Urinary bladder (tissue), 4 donors: ENCODE results near the gene LBH. TPM values are rescaled to one million over a fixed set of nuclear protein-coding genes. Genes with fewer than 3 reads are reported as not detected.

Source experiments
- DNase-seq: peaks from one replicate; pipeline ENCODE4 v3.0.0-alpha.2; 2015; ENCODE audit errors: extremely low spot score
- H3K27ac ChIP-seq: one replicate; pipeline ENCODE4 v1.5.1; 2013; ENCODE audit warnings: low read depth, mild to moderate bottlenecking, moderate library complexity
- H3K36me3 ChIP-seq: one replicate; pipeline ENCODE4 v1.6.1; 2013; ENCODE audit warnings: mild to moderate bottlenecking, moderate library complexity; ENCODE audit not compliant: insufficient read depth
- H3K4me1 ChIP-seq: one replicate; pipeline ENCODE4 v1.6.1; 2013; ENCODE audit warnings: mild to moderate bottlenecking, moderate library complexity; ENCODE audit not compliant: insufficient read depth
- H3K4me3 ChIP-seq: one replicate; pipeline ENCODE4 v1.5.1; 2013; ENCODE audit warnings: low read depth, low read length
- WGBS: extraction: QIAGEN DNeasy Blood & Tissue Kit; methylation state at CpG from one replicate; pipeline ENCODE4 v1.1.7; 2013; 5-methylcytosine and 5-hydroxymethylcytosine counted together
- polyA plus RNA-seq: library from polyadenylated mRNA; stranded (reverse); fragments of 200-250 nt; gene quantifications from one replicate; pipeline ENCODE4 v1.2.3, GENCODE V29; 2013
- total RNA-seq: library from RNA; depleted of rRNA; stranded (reverse); fragments of >200 nt; gene quantifications from one replicate; pipeline ENCODE4 v1.2.3, GENCODE V29; 2014
- donor health status: healthy with polysubstance abuse.
- donor health status: healthy.

The LBH gene
- total and polyA plus RNA-seq, 2 donors, result 39.4 to 48.9 TPM

- Histone ChIP-seq H3K4me1 (no peaks in the 10 kb centered on the region), H3K36me3 (no peaks in the 10 kb centered on the region)
These were observed 3.8 kb downstream of the LBH start for GRCh38 chr2:30235008-30235655.

DNA sequence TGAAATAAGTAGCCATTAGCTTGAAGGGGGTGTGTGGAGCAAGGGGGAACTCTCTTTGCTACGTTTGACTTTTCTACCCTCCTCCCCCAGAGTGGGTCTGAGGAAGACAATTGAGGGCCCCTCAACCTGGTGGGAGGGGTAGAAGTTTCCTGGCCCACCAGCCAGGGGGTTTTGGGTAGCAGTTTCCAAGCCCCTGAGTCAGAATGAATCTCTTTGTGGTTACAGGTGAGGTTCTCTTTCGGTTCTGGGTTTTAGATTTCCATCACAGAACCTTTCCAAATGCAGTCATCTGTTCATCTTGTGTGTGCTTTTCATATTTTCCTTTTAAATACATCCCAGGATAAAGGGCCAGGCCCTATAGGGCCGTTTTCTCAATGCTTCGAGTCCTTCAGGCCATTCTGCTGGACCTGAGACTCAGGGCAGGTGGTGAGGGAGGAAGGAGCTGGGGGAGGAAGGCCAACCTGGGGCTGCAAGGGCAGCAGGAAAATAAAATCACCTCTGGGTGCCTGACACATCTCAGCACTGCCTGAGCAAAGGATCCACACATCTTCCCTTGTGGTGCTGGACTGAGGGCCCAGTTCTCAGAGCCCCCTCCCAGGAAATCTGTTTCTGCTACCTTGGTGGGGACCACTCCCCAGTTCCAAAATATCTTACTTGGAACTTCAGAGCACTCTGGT is 4.7 kb downstream of the LBH start:
- H3K36me3 ChIP-seq, result no peaks in the 10 kb centered on the region
- H3K4me1 ChIP-seq, result peaks cover 1% of the 10 kb centered on the region
- H3K27ac ChIP-seq, result no peak overlapping the region
- WGBS, result 79% methylated on average over 4 of the region's 4 CpGs
- H3K4me3 ChIP-seq, result no peak overlapping the region
- no peak for DNase-seq

More at GRCh38 chr2:30235008-30235655, 3.8 kb downstream of the LBH start:
- H3K27ac ChIP-seq, result no peak overlapping the region
- DNase-seq, result no peak
- H3K4me3 ChIP-seq, result no peak overlapping the region
- WGBS, result 83% methylated on average over 6 of the region's 6 CpGs

DNA sequence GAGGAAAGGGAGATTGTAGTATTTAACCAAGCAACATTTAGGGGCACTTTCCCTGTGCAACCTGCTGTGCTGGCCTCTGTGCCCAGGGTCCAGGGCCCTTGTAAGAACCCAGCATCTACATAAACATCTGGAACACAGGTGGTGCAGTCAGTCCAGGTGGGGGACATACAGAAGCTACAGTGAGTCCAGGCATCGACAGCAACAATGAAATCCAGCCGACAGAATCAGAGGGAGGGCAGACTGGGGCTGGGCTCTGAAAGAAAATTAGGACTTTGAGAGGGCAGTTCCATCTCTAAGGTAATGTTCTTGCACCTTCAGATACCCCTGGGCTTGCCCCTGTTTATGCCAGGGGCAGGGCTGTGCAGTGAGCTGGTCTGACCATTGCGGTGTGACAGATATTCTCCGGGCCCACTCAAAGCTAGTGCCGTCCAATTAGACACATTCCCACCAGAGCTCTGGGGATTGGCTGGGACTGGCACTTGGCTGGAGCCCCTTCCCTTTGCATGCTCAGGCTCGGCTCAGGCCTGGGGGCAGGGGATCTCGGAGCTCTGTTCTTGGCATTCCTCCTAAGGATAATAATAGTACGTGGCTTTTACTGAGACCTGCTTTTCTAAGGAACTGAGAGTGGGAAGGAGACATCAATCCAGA is 5.4 kb downstream of the LBH start:
- Histone ChIP-seq H3K4me3 (no peak overlapping the region), H3K27ac (no peak overlapping the region), H3K36me3 (no peaks in the 10 kb centered on the region), H3K4me1 (peaks cover 1% of the 10 kb centered on the region)
- no peak for DNase-seq
- WGBS, result 63% methylated on average over 8 of the region's 8 CpGs

DNA sequence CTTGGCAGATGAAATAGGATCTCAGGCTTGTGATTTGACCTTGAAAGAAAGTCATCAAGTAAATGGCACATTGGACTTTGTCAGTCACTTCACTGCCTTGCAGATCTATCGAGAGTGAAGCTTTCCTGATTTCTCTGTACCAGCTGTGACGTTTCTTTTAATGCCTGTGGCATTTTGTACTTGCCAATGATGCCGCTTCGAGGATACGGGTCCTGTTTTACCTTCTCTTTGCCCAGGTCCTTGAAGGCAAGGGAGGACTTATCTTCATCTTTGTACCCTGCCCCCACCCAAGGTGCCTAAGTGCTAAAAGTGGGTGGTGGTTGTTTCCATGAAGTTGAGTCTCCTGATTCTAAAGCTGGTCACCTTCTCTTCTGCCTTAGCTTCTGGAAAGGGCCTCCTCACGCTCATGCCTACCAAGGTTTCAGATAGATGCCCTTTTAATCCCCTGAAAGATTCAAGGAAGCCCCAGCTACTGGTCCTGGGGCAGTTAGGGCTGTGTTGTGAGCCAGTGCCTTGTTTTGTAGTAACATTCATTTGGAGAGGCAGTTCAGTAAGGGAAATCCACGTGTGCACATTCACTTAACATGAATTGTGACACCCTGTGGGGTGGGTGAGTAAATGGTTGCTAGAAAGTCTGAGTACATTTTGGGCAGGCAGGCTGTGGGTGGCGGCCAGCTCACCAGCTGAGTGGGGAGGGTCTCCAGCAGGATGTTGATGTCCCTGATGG is 6.1 kb downstream of the LBH start:
- no peak overlapping the region for H3K4me3 ChIP-seq
- WGBS, result 76% methylated on average over 8 of the region's 8 CpGs

DNA sequence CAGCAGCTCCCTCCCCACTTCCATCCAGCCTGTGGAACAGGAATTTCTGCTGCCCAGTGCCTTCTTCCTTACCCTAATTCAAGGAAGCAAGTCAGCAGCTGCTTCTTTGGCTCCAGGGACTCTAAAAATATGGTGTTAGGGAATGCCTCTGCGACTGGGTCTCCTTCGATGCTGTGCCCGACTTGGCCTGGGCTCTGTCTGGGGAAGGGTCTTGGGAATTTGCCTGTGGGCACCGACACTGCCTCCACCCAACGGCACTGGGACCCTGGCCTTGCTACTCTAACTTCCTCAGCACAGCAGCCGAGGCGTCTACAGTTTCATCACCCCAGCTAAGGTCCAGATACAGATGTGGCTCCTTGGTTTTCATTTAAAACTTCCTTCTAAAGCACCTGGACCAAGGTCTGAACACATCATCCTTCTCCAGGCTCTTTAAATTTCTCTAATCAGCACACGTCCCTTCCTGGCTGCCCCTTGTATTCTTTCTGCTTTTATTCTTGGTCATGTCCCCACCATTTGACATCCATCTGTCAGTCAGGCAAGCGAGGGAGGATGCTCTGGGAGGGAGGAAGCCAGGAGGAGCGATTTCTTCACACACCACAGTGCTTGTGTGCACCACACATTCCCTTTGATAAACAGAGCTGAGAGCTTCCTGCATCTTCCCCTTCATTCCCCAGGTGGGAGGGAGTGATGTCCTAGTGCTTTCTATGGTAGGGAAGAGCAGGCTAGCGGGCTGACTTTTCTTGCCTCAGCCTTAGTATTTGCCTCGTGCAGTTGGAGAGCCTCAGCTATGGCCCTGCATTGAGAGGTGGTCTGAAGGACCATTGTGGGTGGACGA is 6.8 kb downstream of the LBH start:
- DNase-seq, result no peak
- WGBS, result 77% methylated on average over 13 of the region's 13 CpGs
- Histone ChIP-seq H3K4me1 (peaks cover 1% of the 10 kb centered on the region), H3K27ac (peak overlapping the region; percentile 34), H3K4me3 (no peak overlapping the region), H3K36me3 (no peaks in the 10 kb centered on the region)

More for the DNA sequence above, 6.1 kb downstream of the LBH start:
- Histone ChIP-seq H3K4me1 (peaks cover 1% of the 10 kb centered on the region), H3K36me3 (no peaks in the 10 kb centered on the region), H3K27ac (peak overlapping the region; percentile 47)
- DNase-seq, result no peak

DNA sequence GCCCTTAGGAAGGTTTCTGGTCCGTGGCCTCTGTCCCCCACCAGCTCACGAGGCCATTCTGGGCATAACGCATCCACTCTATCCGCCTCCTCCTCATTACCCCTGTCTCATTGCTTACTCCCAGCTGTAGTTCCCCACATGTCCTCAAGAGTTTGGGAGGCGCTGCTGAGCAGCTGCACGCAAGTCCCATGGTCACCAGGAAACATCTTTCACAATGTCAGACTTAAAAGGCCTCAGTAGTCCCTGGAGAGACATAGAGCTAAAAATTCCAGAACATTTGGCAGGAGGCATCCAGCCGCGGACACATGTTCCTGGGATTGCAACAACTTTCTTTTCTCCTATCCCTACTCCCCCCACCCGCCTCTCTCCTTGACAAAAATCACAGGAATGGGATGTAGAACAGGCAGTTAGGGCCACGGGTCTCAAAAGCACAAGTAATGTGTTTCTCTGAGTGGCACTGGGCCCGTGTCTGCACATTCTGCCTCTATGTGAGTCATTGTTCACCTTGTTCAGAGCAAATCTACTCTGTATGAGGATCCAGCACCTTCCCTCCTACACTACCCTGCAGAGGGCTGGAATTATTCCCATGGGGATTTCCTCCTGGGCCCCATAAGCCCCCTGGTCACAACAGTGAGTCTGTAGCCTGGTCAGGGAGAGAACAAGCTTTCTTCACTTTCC is 8.1 kb downstream of the LBH start:
- WGBS, result 57% methylated on average over 11 of the region's 11 CpGs
- no peak overlapping the region for H3K4me3 ChIP-seq
- no peak for DNase-seq
- H3K27ac ChIP-seq, result peak overlapping the region; percentile 47
- H3K4me1 ChIP-seq, result peaks cover 1% of the 10 kb centered on the region
- no peaks in the 10 kb centered on the region for H3K36me3 ChIP-seq

DNA sequence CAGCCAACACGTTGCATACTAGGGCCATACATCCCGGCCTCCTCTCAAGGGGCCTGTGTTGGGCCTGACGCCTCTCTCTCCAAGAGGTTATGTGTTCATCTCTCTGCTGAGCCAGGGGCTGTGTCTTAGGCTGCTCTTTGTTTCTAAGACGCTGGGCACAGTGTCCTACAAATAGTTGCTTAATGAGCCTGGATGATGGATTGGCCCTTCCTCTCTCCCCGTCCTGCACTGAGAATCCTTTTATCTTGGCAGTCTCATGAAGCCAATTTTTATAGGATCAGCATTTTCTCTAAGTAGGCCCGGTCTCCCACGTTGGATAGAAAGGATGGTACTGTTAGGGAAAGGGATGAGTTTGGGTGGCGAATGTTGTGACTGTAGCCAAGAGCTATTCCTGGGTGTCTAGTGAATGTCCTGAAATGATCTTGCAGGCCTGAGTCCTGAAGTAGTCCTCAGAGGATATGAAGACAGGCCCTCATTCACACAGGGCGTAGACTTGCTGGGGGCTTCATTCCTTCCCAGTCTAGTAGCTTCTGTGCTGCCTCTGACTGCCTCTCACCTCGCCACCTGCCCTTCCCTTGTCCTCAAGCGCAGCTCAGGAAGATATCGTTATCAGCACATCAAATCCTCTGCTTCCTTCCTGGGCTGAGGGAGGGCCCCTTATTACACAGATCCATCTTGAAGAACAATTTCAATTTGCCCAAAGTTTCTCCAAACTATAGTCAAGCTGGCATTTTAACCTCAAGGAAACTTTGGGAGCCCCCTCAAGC is 8.8 kb downstream of the LBH start:
- DNase-seq, result no peak
- Histone ChIP-seq H3K4me1 (peaks cover 1% of the 10 kb centered on the region), H3K4me3 (no peak overlapping the region), H3K36me3 (no peaks in the 10 kb centered on the region), H3K27ac (peak overlapping the region; percentile 3)
- 47% methylated on average over 12 of the region's 12 CpGs for WGBS

GRCh38 chr2:30243231-30243630 is 11.9 kb downstream of the LBH start:
- H3K27ac ChIP-seq, result no peak overlapping the region
- no peak overlapping the region for H3K4me3 ChIP-seq
- WGBS, result 94% methylated on average over 3 of the region's 3 CpGs
- no peaks in the 10 kb centered on the region for H3K36me3 ChIP-seq
- H3K4me1 ChIP-seq, result peaks cover 1% of the 10 kb centered on the region
- DNase-seq, result no peak

DNA sequence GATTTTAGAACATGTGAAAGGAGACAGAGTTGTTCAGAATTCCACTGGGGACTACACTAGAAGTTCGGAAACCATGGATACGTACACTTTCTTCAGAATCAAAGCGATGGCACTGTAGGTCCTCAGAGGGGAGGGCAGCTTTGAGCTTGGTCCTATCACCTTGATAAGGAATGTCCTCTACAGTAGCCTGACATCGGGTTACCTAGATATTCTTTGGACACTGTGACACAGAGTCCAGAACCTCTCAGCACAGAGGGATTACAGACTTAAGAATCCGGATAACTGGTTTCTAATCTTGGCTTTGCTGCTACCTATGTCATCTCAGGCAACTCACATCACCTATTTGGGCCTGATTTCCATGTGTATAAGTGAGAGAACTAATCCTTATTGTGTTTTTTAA is 14.0 kb downstream of the LBH start:
- Histone ChIP-seq H3K4me1 (peaks cover 1% of the 10 kb centered on the region), H3K4me3 (no peak overlapping the region), H3K27ac (no peak overlapping the region), H3K36me3 (no peaks in the 10 kb centered on the region)
- no peak for DNase-seq
- WGBS, result 90% methylated on average over 5 of the region's 5 CpGs

DNA sequence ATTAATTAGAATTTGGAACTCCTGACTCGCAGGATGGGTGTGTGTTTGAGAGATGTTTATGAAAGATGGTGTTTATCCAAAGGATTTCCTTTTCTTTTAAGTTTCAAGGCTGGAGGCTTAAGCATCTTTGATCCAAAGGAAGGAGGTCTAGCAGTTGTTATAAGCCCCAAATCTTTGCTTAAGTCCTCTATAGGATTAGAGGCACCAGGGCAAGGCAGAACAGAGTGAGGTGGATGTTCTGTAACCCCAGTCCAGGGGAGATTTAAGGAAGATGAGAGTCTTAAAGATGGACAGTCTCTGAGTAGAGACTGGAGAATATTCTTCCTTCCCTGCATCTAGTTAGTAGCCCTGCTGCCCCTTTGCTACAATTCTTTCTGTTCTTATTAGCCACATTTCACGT is 17.5 kb downstream of the LBH start:
- WGBS, result 57% methylated on average over 2 of the region's 2 CpGs
- DNase-seq, result no peak
- H3K4me3 ChIP-seq, result no peak overlapping the region
- no peaks in the 10 kb centered on the region for H3K36me3 ChIP-seq
- no peak overlapping the region for H3K27ac ChIP-seq
- H3K4me1 ChIP-seq, result no peaks in the 10 kb centered on the region

DNA sequence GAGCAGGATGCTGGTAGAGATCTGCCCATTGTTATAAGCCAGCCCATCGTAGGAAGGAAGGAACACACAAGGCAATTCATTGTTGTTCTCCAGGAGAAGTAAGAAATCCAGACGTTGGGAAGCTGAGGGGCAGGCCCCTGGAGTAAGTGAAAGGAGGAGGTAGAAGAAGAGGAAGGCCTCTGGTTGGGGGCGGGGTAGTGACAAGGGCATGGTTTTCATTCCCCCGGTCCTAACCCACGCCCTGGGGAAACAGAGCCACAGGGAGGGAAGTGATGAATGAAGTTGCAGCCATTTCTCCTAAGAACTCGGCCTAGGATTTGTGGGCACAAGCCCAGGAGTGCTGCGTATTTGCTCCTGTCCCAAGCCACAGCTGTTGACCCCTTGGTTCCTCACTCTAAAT is 18.0 kb downstream of the LBH start:
- H3K4me3 ChIP-seq, result no peak overlapping the region
- H3K4me1 ChIP-seq, result no peaks in the 10 kb centered on the region
- H3K27ac ChIP-seq, result no peak overlapping the region
- WGBS, result 69% methylated on average over 7 of the region's 7 CpGs
- DNase-seq, result no peak
- no peaks in the 10 kb centered on the region for H3K36me3 ChIP-seq

DNA sequence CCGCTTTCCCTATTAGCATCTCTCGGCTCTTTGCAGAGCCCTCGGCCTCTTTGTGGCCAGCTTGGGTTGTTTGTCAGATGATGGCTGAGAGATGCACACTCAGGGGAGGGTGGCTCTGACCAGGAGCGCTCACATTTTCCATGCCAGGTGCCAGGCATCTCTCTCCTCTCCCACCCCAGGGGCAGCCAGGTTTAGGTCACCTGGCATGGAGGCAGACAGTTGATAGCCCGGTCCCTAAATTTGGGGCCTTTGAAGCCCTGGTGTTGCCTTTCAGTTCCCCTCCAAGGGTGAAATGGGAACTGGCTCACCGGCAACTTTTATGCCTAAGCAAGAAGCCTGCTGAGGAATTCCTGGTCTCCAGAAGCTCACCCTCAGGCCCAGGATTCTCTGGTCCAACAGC is 19.1 kb downstream of the LBH start:
- H3K4me1 ChIP-seq, result no peaks in the 10 kb centered on the region
- no peak overlapping the region for H3K4me3 ChIP-seq
- 93% methylated on average over 6 of the region's 6 CpGs for WGBS
- H3K36me3 ChIP-seq, result no peaks in the 10 kb centered on the region
- no peak for DNase-seq
- H3K27ac ChIP-seq, result no peak overlapping the region
